ENCODE measurements around the gene PVRIG. TPM values are rescaled to one million over a fixed set of nuclear protein-coding genes. Genes with fewer than 3 reads are reported as not detected.
"Not testable (repeated sequence)": the region's sequence is repeated elsewhere in the genome, so short reads cannot be mapped to it uniquely, and the experiment has no call there.

Gene PVRIG
- total and polyA plus RNA-seq, 2 of the 4 experiments (the other 2 are of a cell fraction), result not detected

DNA sequence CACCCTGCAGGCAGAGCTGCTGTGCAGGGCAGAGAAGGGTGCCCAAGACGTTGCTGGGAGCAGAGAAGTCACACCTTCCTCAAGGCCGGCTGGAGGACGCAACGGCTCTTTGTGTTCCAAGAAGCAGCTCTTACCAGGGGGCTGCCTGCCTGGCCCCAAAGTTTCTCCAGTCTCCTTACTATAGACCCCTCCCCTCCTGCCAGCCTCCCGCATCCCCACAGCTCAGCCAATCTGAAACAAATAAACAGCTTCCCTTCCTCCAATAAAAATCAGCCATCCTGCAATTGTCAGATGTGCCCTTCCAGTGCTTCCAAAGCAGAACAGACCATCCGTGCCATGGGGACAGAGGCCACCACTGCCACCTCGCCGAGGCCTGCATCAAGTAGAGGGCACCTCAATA lies 40.2 kb downstream of the PVRIG start:
- H3K9ac ChIP-seq (ENCODE audit: low read depth, low read length); H2BK5ac ChIP-seq (ENCODE audit: low read depth, low read length, poor library complexity, severe bottlenecking); intact Hi-C loops (cut with micrococcal nuclease); BruUV-seq (replicated peaks); CTCF ChIA-PET; dilution Hi-C loops (cut with HindIII; ENCODE audit: low sequenced_read_pairs, unreplicated experiment); H2BK20ac ChIP-seq (ENCODE audit: low read depth, low read length); H4K8ac ChIP-seq (ENCODE audit: low read depth in 2 of 2, low read length in 2 of 2); H2AK9ac ChIP-seq (replicated peaks; ENCODE audit: low read depth, low read length, poor library complexity); H3K9me1 ChIP-seq (ENCODE audit: insufficient read depth, low read length); H3K18ac ChIP-seq (ENCODE audit: low read depth, low read length); in situ Hi-C loops (cut with MboI; ENCODE audit: low sequenced_read_pairs); POLR2A ChIA-PET (ENCODE audit: unreplicated experiment); H3K27ac ChIP-seq (ENCODE audit: insufficient read depth, low read length); H4K91ac ChIP-seq (ENCODE audit: insufficient read depth, low read depth, low read length); H4K20me1 ChIP-seq (ENCODE audit: insufficient read depth, low read length); H2AK5ac ChIP-seq (ENCODE audit: low read depth, low read length); H2BK15ac ChIP-seq (ENCODE audit: low read depth, low read length); H3K36me3 ChIP-seq (ENCODE audit: control insufficient read depth, insufficient read depth, low read length); H3K14ac ChIP-seq (replicated peaks; ENCODE audit: low read depth, low read length); H3K27me3 ChIP-seq (ENCODE audit: control insufficient read depth, insufficient read depth, low read length); H3K4me1 ChIP-seq (ENCODE audit: control insufficient read depth, insufficient read depth, low read length); H4K5ac ChIP-seq (ENCODE audit: low read depth, low read length); H3K4ac ChIP-seq (ENCODE audit: low read depth, low read length); ATAC-seq (ENCODE audit: low read depth); H3K9me3 ChIP-seq (ENCODE audit: control insufficient read depth, insufficient read depth, low read length); DNase-seq; H3K79me1 ChIP-seq (ENCODE audit: low read depth in 1 of 2, low read length in 2 of 2); H2AFZ ChIP-seq (replicated peaks; ENCODE audit: low read length, poor library complexity); H3K4me3 ChIP-seq (ENCODE audit: insufficient read depth, low read depth, low read length); H3K4me2 ChIP-seq (ENCODE audit: low read depth, low read length); H3K23ac ChIP-seq (ENCODE audit: low read depth, low read length); H3K56ac ChIP-seq (ENCODE audit: extremely low read depth, insufficient read depth, low read length); H2BK120ac ChIP-seq (ENCODE audit: low read depth, low read length): not testable (repeated sequence)
- 100% methylated on average over 1 of the region's 8 CpGs; no CpG with 5 or more reads in 1 of the 2 experiments for WGBS, 2 experiments (ENCODE audit: extremely low coverage in 2 of 2, insufficient read length in 1 of 2)

DNA sequence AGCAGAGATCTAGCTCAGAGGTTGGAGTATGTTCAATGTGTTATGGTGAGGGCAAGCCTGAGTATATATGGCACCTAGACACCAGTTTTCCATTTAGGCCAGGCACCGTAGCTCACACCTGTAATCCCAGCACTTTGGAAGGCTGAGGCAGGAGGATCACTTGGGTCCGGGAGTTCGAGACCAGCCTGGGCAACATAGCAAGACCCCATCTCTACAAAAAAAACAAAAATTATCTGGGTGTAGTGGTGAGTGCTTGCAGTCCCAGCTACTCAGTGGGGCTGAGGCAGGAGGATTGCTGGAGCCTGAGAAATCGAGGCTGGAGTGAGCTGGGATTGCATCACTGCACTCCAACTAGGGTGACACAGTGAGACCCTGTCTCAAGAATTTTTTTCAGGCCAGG lies 43.1 kb downstream of the PVRIG start:
- H3K23ac ChIP-seq (ENCODE audit: low read depth, low read length); H3K14ac ChIP-seq (replicated peaks; ENCODE audit: low read depth, low read length); H2AK5ac ChIP-seq (ENCODE audit: low read depth, low read length); H3K18ac ChIP-seq (ENCODE audit: low read depth, low read length); H3K27ac ChIP-seq (ENCODE audit: insufficient read depth, low read length); H4K91ac ChIP-seq (ENCODE audit: insufficient read depth, low read depth, low read length); H3K9me3 ChIP-seq (ENCODE audit: control insufficient read depth, insufficient read depth, low read length); POLR2A ChIA-PET (ENCODE audit: unreplicated experiment); H4K5ac ChIP-seq (ENCODE audit: low read depth, low read length); H3K9me1 ChIP-seq (ENCODE audit: insufficient read depth, low read length); H2BK20ac ChIP-seq (ENCODE audit: low read depth, low read length); in situ Hi-C loops (cut with MboI; ENCODE audit: low sequenced_read_pairs); H2AFZ ChIP-seq (replicated peaks; ENCODE audit: low read length, poor library complexity); H3K56ac ChIP-seq (ENCODE audit: extremely low read depth, insufficient read depth, low read length); H2BK5ac ChIP-seq (ENCODE audit: low read depth, low read length, poor library complexity, severe bottlenecking); DNase-seq; H3K27me3 ChIP-seq (ENCODE audit: control insufficient read depth, insufficient read depth, low read length); CTCF ChIA-PET; dilution Hi-C loops (cut with HindIII; ENCODE audit: low sequenced_read_pairs, unreplicated experiment); H3K4me2 ChIP-seq (ENCODE audit: low read depth, low read length); H4K8ac ChIP-seq (ENCODE audit: low read depth in 2 of 2, low read length in 2 of 2); H3K36me3 ChIP-seq (ENCODE audit: control insufficient read depth, insufficient read depth, low read length); H2AK9ac ChIP-seq (replicated peaks; ENCODE audit: low read depth, low read length, poor library complexity); H3K9ac ChIP-seq (ENCODE audit: low read depth, low read length); H2BK15ac ChIP-seq (ENCODE audit: low read depth, low read length); BruUV-seq (replicated peaks); H3K4me3 ChIP-seq (ENCODE audit: insufficient read depth, low read depth, low read length); intact Hi-C loops (cut with micrococcal nuclease); ATAC-seq (ENCODE audit: low read depth); H2BK120ac ChIP-seq (ENCODE audit: low read depth, low read length); H3K4me1 ChIP-seq (ENCODE audit: control insufficient read depth, insufficient read depth, low read length); H3K4ac ChIP-seq (ENCODE audit: low read depth, low read length): not testable (repeated sequence)
- 67% methylated on average over 1 of the region's 4 CpGs; no CpG with 5 or more reads in 1 of the 2 experiments for WGBS, 2 experiments (ENCODE audit: extremely low coverage in 2 of 2, insufficient read length in 1 of 2)
- H3K79me1 ChIP-seq (ENCODE audit: low read depth in 1 of 2, low read length in 2 of 2), result peaks cover 5 to 20% of the 10 kb centered on the region in 2 experiments; a peak in 2 of 4 replicates
- peaks cover 21% of the 10 kb centered on the region for H4K20me1 ChIP-seq (ENCODE audit: insufficient read depth, low read length)

All from IMR-90 (cell line).